ENCODE measurements around the gene VAC14.

The VAC14 gene

GRCh38 chr16:70694088-70694867, 106.7 kb downstream of the VAC14 start:
- peak in 4 of 56 donors; percentile 18 to 35 (median 28) for DNase-seq

- DNase-seq = peak in 2 of 56 donors; percentile 26 to 38
Observed at GRCh38 chr16:70692873-70693671, 107.9 kb downstream of the VAC14 start.

GRCh38 chr16:70692130-70692872, 108.7 kb downstream of the VAC14 start:
- DNase-seq = no peak

GRCh38 chr16:70691223-70692129, 109.5 kb downstream of the VAC14 start:
- peak in 52 of 56 donors; percentile 16 to 94 (median 80) for DNase-seq

- no peak for DNase-seq
Observed at GRCh38 chr16:70689970-70690891, 110.7 kb downstream of the VAC14 start.

GRCh38 chr16:70689035-70689969, 111.7 kb downstream of the VAC14 start:
- DNase-seq = peak in 1 of 56 donors; percentile 36

GRCh38 chr16:70688246-70688742, 112.7 kb downstream of the VAC14 start:
- peak in 55 of 56 donors; percentile 39 to 94 (median 83) for DNase-seq

GRCh38 chr16:70687671-70688245, 113.2 kb downstream of the VAC14 start:
- peak in 9 of 56 donors; percentile 38 to 61 (median 50) for DNase-seq

- DNase-seq = no peak
Observed at GRCh38 chr16:70687102-70687511, 113.9 kb downstream of the VAC14 start.

GRCh38 chr16:70686376-70687101, 114.4 kb downstream of the VAC14 start:
- peak in 2 of 56 donors; percentile 60 to 78 for DNase-seq

GRCh38 chr16:70685938-70686375, 115.0 kb downstream of the VAC14 start, which contains the start of gene MTSS2:
Gene MTSS2, minus strand, starts transcription at chr16:70686053. Its CDS starts 262 bp downstream, at chr16:70685791.
- peak in 52 of 56 donors; percentile 19 to 90 (median 74) for DNase-seq

GRCh38 chr16:70685061-70685937, 115.7 kb downstream of the VAC14 start:
- peak in 1 of 56 donors; percentile 32 for DNase-seq

- peak in 14 of 56 donors; percentile 18 to 64 (median 37) for DNase-seq
Observed at GRCh38 chr16:70684146-70685060, 116.6 kb downstream of the VAC14 start.
